Mammary epithelial cell (primary cell): ENCODE results near the gene IPO4.

Source experiments
- CTCF ChIP-seq, 2 donors: IDR thresholded peaks in 1 of 2; conservative IDR thresholded peaks in 1 of 2; 2 replicates each; pipeline ENCODE4 v1.5.1; 2011 to 2012; ENCODE audit warnings: inconsistent platforms in 2 of 2, low read length in 2 of 2, mild to moderate bottlenecking in 2 of 2, control low read depth in 1 of 2, low read depth in 1 of 2; ENCODE audit not compliant: insufficient read depth in 1 of 2; ENCODE audit errors: extremely low read depth in 1 of 2
- EZH2 ChIP-seq: IDR thresholded peaks from 2 replicates; pipeline ENCODE4 v1.6.1; 2012; ENCODE audit warnings: low read length, inconsistent platforms, borderline replicate concordance

GRCh38 chr14:24160499-24160849, 28.1 kb downstream of the IPO4 start:
- no peak for TF ChIP-seq CTCF (conservative IDR thresholded peaks at IDR 0.05 in 1 of 2, IDR thresholded peaks at IDR 0.05 in 1 of 2; ENCODE audit: extremely low read depth in 1 of 2, insufficient read depth in 1 of 2, low read depth in 1 of 2, low read length in 2 of 2)
- no peak for TF ChIP-seq EZH2
